GM21423 (cell line): ENCODE data around the gene TNPO1.
"Not testable (repeated sequence)": the region's sequence is repeated elsewhere in the genome, so short reads cannot be mapped to it uniquely, and the experiment has no call there.

Experiments
- ATAC-seq: cut with Tn5 transposase; IDR thresholded peaks from one replicate; pipeline ENCODE4 v1.9.1; 2021; ENCODE audit warnings: mild to moderate bottlenecking, moderate library complexity; ENCODE audit not compliant: unreplicated experiment

The TNPO1 gene

GRCh38 chr5:72816284-72817075, at the start of gene TNPO1:
Gene TNPO1 (plus strand): TSS chr5:72816661. CDS start chr5:72816738, 77 bp downstream.
- ATAC-seq = peak; percentile 82

- ATAC-seq = no peak
These were observed 49.0 kb upstream of the TNPO1 start for GRCh38 chr5:72767289-72768010.

GRCh38 chr5:72770266-72770665, 46.2 kb upstream of the TNPO1 start:
- ATAC-seq = no peak

- no peak for ATAC-seq
These were observed 39.8 kb upstream of the TNPO1 start for GRCh38 chr5:72776684-72777083.

GRCh38 chr5:72779520-72779919, 36.9 kb upstream of the TNPO1 start:
- no peak for ATAC-seq

- no peak for ATAC-seq
These were observed 33.1 kb upstream of the TNPO1 start for GRCh38 chr5:72783354-72783753.

- no peak for ATAC-seq
These were observed 32.3 kb upstream of the TNPO1 start for GRCh38 chr5:72784129-72784528.

GRCh38 chr5:72785801-72786200, 30.7 kb upstream of the TNPO1 start:
- ATAC-seq = no peak

- ATAC-seq = no peak
These were observed 29.8 kb upstream of the TNPO1 start for GRCh38 chr5:72786676-72787075.

GRCh38 chr5:72788866-72789505, 27.5 kb upstream of the TNPO1 start:
- no peak for ATAC-seq

GRCh38 chr5:72790186-72790585, 26.3 kb upstream of the TNPO1 start:
- no peak for ATAC-seq

- ATAC-seq = not testable (repeated sequence)
These were observed 23.8 kb upstream of the TNPO1 start for GRCh38 chr5:72792662-72793061.

- ATAC-seq = no peak
These were observed 20.5 kb upstream of the TNPO1 start for GRCh38 chr5:72796001-72796400.

- ATAC-seq = no peak
These were observed 16.7 kb upstream of the TNPO1 start for GRCh38 chr5:72799721-72800120.

GRCh38 chr5:72808637-72809036, 7.8 kb upstream of the TNPO1 start:
- not testable (repeated sequence) for ATAC-seq

- ATAC-seq = no peak
These were observed 4.6 kb upstream of the TNPO1 start for GRCh38 chr5:72811849-72812248.

GRCh38 chr5:72812488-72812887, 4.0 kb upstream of the TNPO1 start:
- ATAC-seq = no peak

- ATAC-seq = no peak
These were observed 2.4 kb upstream of the TNPO1 start for GRCh38 chr5:72814104-72814503.

- no peak for ATAC-seq
These were observed 1.6 kb upstream of the TNPO1 start for GRCh38 chr5:72814864-72815263.

GRCh38 chr5:72815580-72816283, 729 bp upstream of the TNPO1 start:
- ATAC-seq = no peak

GRCh38 chr5:72817076-72817481, 618 bp downstream of the TNPO1 start:
- ATAC-seq = peak; percentile 30
